CD4-positive, alpha-beta T cell treated with Interleukin-6 at 100 ng/mL for 8 hours (primary cell): ENCODE data around the gene ZFAND3.
A peak's percentile ranks its signal among the peaks of the same experiment; 100 is the strongest.

ENCODE experiments used
- DNase-seq: peaks from one replicate; pipeline ENCODE4 v3.0.0-alpha.2; 2020; ENCODE audit warnings: mixed read lengths, low spot score

ZFAND3 gene

DNA sequence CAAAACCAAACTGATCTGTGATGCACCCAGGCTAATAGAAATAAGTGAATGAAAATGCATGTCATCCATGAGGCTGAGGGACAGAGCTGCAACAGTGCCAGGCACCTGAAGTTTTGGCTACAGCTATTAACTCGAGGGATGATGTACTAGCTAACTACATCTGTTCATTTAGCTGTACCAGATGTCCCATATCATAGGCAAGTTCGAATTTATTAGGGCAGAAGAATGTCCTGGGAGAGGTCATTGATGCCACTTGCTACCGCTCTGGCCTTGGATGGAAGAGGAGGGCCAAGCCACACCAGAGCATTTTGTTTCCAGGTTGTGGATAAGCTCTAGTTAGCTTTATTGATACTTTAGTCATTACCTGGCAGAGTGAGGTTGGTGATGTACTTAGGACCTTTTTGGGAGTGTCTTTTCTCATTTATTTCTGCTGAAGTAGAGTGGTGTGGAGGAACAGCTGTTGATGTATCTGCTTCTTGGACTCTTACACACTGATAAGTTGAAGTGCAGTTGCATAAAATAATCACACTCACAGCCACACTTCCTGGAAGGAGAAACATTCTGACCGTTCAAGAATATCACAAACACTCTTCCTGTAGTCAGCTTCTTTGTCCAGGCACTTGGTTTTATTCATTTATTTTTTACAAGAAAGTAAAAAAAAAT, 8.2 kb downstream of the ZFAND3 start:
- no peak for DNase-seq

DNA sequence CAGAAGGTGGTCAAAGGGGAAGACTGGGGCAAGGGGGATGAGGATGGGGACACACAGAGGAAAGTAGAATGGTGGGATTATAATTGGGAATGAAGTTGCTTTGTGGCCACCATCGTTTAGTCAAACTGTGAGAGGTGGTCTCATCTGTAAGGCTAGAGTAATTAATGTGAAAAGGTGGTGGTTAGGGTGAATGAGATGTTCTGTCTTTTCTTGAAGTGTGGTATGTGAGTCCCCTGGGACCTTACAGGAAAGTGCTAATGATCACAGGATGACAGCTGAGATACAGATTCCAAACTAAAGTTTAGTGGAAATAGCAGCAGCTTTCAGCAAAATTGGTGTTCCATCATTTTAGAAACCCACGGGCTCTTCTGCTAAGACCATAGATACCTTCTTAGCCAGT, 10.7 kb downstream of the ZFAND3 start:
- no peak for DNase-seq

GRCh38 chr6:37831457-37831856, 11.9 kb downstream of the ZFAND3 start:
- no peak for DNase-seq

DNA sequence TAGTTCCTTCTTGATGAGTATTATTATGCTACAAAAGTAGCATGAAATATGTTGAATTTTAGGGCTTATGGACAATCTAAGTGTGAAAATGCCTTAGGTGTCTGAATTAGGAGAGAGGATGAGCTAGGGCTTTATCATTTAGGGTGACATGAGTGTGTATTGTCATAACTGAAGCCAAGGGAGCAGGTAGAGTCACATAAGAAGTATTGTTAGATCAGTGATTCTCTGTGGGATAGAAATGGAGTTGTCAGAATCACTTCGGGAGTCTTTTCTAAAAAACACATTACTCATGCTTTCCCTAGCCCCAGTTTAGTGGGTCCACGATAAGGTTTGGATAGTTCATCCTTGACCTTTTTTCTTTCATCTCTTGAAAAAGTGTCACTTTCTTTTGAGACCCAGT, 16.4 kb downstream of the ZFAND3 start:
- no peak for DNase-seq

DNA sequence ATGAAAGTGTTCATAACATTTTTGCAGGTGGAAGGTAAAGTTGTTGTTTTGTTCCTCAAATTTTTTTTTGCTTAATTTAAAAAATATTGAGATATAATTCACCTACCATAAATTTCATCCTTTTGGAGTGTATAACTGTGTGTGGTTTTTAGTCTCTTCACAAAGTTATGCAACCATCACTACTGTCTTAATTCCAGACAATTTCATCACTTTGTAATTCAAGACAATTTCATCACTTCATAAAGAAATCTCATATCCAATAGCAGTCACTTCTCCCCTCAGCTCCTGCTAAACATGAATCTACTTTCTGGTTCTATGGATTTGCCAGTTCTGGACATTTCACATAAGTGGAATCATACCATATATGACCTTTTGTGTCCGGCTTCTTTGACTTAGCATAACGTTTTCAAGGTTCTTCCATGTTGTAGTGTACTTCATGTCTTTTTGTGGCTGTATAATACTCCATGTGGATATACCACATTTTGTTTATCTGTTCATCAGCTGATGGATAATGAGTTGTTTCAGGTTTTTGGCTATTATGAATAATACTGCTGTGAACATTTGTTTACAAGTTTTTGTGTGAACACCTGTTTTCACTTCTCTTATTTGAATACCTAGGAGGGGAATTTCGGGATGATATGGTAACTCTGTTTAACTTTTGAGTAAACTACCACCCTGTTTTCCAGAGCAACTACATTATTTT, 18.8 kb downstream of the ZFAND3 start:
- DNase-seq, result no peak

DNA sequence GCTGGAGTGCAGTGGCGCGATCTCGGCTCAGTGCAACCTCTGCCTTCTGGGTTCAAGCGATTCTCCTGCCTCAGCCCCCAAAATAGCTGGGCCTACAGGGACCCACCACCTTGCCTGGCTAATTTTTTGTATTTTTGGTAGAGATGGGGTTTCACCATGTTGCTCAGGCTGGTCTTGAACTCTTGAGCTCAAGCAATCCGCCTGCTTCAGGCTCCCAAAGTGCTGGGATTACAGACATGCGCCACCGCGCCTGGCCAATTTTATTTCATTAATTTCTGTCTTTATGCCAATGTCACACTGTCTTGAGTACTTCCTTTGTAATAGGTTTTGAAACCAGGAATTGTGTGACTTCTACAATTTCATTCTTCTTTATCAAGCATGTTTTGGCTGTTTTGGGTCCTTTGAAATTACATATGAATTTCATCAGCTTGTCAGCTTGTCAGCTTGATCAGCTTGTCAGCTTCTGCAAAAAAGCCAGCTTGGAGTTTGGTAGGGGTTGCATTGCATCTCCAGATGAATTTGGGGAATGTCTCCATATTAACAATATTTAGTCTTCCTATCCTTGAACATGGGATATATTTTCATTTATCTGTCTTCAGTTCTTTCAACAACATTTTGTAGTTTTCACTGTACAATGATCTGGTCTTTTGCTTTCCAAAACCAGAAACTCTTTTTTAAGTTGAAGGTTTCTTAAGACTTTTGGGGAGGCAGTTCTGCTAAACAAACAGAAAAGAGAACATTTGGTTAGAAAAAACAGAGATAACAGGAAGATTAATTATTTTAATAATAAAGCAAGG, 20.8 kb downstream of the ZFAND3 start:
- DNase-seq, result no peak

DNA sequence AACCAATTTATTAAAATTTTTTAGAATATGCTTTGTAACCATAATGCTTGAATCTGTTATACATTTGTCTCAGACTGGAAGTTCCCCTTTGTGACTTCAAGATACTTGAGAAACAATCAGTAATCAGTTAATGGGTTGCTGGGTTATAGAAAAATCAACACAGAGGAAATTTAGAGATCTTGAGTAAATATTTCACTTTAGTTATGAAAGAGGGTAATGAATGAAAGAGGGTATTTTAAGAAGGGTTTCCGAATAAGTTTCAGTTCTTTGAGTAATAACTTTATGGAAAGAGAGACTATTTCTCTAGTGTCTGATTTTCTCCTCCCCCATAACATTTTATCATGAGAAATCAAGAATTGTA, 21.4 kb downstream of the ZFAND3 start:
- no peak for DNase-seq

DNA sequence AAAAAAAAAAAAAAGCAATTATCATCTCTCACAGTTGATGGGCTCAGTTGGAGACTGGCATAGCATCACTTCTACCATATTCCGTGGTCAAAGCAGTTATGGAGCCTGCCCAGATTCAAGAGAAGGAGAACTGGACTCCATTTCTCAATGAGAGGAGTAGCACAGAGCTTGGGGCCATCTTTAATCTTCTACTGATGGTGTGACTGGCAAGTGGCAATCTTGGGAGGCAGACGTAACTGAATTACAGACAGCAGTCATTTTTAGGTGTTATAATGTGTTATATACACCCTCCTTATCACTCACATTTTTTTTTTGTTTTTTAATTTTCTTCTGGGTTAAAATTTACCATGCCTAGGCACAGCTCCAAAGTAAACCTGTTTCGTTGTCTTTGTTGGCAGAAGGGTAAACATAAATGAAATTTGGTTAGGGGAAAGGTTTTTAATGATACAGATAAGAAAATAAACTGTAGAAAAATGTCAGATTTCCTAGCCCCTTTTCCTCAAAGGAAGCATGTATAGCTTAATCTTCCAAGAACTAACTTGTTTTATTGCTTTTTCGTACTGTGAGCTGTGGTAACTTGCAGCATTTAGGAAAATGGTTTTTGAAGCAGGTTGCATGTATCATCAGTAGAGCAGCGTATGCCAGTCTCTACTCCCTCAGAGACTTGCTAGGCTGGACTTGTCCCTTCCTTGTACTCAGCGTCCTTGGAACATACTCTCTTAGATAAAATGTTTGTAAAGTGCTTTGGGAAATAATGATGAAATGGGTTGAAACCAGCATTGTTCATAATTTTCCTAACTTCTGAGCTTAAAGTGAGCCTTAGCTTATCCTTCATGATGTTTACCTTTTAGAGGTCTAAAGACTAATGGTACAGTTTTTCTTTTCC, 25.7 kb downstream of the ZFAND3 start:
- no peak for DNase-seq

DNA sequence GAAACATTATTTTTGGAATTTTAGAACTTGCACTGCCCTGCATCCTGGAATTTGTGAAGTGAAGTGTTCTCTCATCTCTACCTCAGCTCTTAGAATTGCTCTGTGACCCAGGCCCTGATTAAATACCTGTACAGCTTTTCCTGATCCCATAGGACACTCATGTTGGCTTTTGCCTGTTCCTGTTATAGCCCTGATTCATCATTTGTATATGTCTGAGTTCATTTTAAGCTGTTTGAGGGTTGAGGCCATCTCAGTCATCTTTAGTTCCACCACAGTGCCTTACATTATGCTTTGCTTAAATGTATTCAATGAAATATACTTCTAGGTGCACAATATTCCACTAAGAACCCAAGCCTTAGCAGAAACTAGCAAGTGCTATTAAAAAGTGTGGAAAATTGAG, 26.4 kb downstream of the ZFAND3 start:
- DNase-seq, result no peak

GRCh38 chr6:37847704-37848103, 28.2 kb downstream of the ZFAND3 start:
- DNase-seq, result no peak

- no peak for DNase-seq
These were observed 28.8 kb downstream of the ZFAND3 start for GRCh38 chr6:37848371-37848770.

- DNase-seq, result no peak
These were observed 30.7 kb downstream of the ZFAND3 start for GRCh38 chr6:37850260-37850659.

GRCh38 chr6:37850728-37851285, 31.3 kb downstream of the ZFAND3 start:
- DNase-seq, result no peak

DNA sequence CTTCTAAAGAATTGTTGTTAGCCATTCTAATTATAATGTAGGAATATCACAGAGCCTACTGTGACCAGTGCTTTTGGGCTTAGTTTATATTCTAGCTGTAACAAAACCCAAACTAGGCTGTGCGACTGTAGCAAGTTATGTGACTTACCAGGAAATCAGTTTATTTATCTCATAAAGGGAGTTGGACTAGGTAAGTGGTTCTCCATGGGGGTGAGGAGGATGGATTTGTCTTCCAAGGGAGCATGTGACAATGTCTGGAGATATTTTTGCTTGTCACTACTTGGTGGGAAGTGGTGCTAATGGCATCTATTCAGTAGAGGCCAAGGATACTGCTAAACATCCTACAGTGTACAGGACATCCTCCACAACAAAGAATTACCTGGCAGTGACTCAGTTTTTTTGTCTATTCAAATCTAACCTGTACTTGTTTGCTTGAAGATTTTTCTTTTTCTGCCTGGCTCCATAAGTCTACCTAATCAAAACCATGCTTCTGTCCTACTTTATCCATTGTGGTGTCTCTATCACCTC, 32.5 kb downstream of the ZFAND3 start:
- no peak for DNase-seq

DNA sequence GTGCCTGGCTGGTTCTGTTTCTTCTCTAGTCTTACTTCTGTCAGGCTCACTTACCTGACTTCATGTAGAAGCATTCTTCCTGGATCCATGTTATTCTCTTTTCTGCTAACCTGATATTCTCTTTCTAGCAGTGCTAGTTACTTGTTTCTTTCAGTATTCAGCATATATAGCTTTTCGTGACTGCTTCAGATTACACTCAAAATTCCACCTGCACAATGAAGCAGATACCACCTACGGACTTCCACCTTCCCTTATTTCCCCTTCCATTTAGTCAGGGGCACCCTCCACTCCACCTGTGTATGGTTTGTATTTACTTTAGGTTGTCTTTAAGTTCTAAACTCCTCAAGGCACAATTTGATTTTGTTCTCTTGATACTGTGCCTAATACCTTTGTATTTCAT, 36.8 kb downstream of the ZFAND3 start:
- no peak for DNase-seq

GRCh38 chr6:37858363-37858762, 38.8 kb downstream of the ZFAND3 start:
- DNase-seq, result no peak

DNA sequence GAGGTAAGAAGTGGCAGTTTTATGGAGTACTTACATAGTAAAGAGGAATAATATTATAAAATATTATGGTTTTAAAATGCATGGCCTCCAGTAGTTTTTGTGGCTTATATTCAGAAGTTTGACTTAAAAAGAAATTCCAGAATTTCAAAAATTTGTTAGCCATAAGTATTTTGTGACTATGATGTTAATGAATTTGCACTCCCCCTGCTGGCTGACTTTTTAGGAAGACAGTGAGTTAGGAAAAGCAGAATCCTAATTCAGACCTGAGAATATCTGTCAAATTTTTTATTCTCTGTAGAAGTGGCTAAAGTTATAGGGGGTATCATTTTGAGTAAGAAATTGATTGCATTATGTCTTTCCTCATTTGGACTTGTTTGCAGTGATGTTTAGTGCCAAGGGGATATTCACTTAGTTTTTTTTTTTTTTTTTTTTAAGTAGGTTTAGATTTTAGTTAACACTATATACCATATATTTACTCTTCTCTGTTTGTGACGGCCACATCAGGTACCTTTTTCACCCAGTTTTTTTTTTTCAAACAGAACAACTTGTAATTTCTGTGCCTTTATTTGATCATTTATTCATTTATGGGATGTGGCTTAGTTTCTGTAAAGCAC, 40.8 kb downstream of the ZFAND3 start:
- DNase-seq, result peak; percentile 8

- no peak for DNase-seq
These were observed 41.9 kb downstream of the ZFAND3 start for GRCh38 chr6:37861452-37861851.

GRCh38 chr6:37862430-37862829, 42.9 kb downstream of the ZFAND3 start:
- DNase-seq, result no peak

DNA sequence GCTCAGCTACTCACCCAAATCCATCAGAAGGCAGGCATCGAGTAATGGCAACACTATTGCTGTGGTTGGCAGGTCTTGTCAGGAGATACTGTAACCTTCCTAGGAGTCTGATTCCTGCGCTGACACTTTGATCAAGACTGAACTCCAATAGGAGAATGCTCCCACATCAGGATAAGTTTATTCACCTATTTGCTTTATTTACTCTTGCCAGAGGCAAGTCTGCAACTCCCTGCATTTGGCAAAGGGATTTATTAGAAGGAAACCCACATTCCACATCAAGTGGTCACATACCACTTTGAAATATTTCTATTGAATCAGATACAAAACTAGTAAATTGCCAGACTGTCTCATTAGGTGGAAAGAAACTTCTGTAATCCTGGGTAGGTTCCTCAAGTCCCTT, 43.5 kb downstream of the ZFAND3 start:
- no peak for DNase-seq

DNA sequence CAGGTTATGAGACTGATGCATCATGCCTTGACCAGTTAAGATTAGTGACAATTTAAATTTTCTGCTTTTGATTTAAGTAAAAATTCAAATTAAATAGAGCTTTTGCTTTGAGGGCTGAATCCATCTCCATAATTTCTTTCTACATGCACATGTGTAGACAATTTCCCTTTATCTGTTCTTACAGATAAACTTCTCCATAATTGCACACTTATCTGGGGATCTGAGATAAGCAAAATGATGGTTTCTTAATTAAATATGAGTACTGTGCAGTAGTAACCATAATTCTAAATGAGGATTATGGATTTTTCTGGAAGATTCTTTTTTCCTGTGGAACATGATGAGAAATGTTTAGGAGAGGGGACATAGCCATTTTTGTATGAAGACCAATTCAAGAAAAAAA, 44.7 kb downstream of the ZFAND3 start:
- DNase-seq, result no peak
